Glutamatergic neuron (in vitro differentiated cells): ENCODE results near the gene MMP28. TPM values are rescaled to one million over a fixed set of nuclear protein-coding genes. Genes with fewer than 3 reads are reported as not detected.

Source experiments
- DNase-seq: peaks from one replicate; pipeline ENCODE4 v3.0.0; 2022
- H3K27ac Mint-ChIP-seq: one replicate; pipeline ENCODE4 v1.8.0; 2020; ENCODE audit warnings: mild to moderate bottlenecking, mixed read lengths, inconsistent platforms; ENCODE audit not compliant: unreplicated experiment
- H3K27me3 Mint-ChIP-seq: one replicate; pipeline ENCODE4 v1.8.0; 2020; ENCODE audit warnings: mild to moderate bottlenecking, moderate library complexity, mixed read lengths, inconsistent platforms; ENCODE audit not compliant: unreplicated experiment
- H3K36me3 Mint-ChIP-seq: one replicate; pipeline ENCODE4 v1.8.0; 2020; ENCODE audit warnings: mild to moderate bottlenecking, mixed read lengths, inconsistent platforms; ENCODE audit not compliant: unreplicated experiment
- H3K4me1 Mint-ChIP-seq: one replicate; pipeline ENCODE4 v1.8.0; 2020; ENCODE audit warnings: mild to moderate bottlenecking, low read depth, mixed read lengths, inconsistent platforms; ENCODE audit not compliant: unreplicated experiment
- H3K4me3 Mint-ChIP-seq: one replicate; pipeline ENCODE4 v1.8.0; 2020; ENCODE audit warnings: mild to moderate bottlenecking, mixed read lengths, inconsistent platforms; ENCODE audit not compliant: unreplicated experiment
- H3K9me3 Mint-ChIP-seq: one replicate; pipeline ENCODE4 v1.8.0; 2020; ENCODE audit warnings: mild to moderate bottlenecking, moderate library complexity, mixed read lengths, inconsistent platforms; ENCODE audit not compliant: unreplicated experiment
- CTCF ChIP-seq: fragments of 200-600 bp; sonication (generic); IDR thresholded peaks from one replicate; pipeline ENCODE4 v1.5.0; 2021; ENCODE audit not compliant: partially characterized antibody, unreplicated experiment
- total RNA-seq: library from RNA; stranded (reverse); fragmentation: NEBNext Ultra II Directional; extraction: Animal tissue kit (Norgen Biotek cat#: 25700); gene quantifications from one replicate; pipeline ENCODE4 v1.2.1, GENCODE V29; 2021; ENCODE audit not compliant: unreplicated experiment

Gene MMP28
- total RNA-seq, 1 donor from 2014 or later = 0.49 TPM

- peaks cover 5% of the 10 kb centered on the region for H3K9me3 Mint-ChIP-seq
- H3K27ac Mint-ChIP-seq = no peak overlapping the region
- H3K4me1 Mint-ChIP-seq = peaks cover 17% of the 10 kb centered on the region
These were observed 66.9 kb downstream of the MMP28 start for GRCh38 chr17:35728551-35728950.

GRCh38 chr17:35727635-35728034 is 67.8 kb downstream of the MMP28 start:
- H3K27ac Mint-ChIP-seq = no peak overlapping the region

More at GRCh38 chr17:35728551-35728950, 66.9 kb downstream of the MMP28 start:
- peaks cover 1% of the 10 kb centered on the region for H3K27me3 Mint-ChIP-seq
- peaks cover 3% of the 10 kb centered on the region for H3K36me3 Mint-ChIP-seq
- TF ChIP-seq CTCF = no peak
- DNase-seq = no peak
- H3K4me3 Mint-ChIP-seq = no peak overlapping the region

GRCh38 chr17:35726953-35727460 is 68.4 kb downstream of the MMP28 start:
- peaks cover 17% of the 10 kb centered on the region for H3K4me1 Mint-ChIP-seq
- TF ChIP-seq CTCF = no peak

More at GRCh38 chr17:35727635-35728034, 67.8 kb downstream of the MMP28 start:
- Mint-ChIP-seq H3K27me3 (peaks cover 1% of the 10 kb centered on the region), H3K4me3 (no peak overlapping the region), H3K36me3 (peaks cover 4% of the 10 kb centered on the region), H3K9me3 (peaks cover 5% of the 10 kb centered on the region), H3K4me1 (peaks cover 17% of the 10 kb centered on the region)
- no peak for DNase-seq
- no peak for TF ChIP-seq CTCF

GRCh38 chr17:35726127-35726952 is 69.1 kb downstream of the MMP28 start:
- TF ChIP-seq CTCF = no peak
- Mint-ChIP-seq H3K36me3 (peaks cover 4% of the 10 kb centered on the region), H3K4me3 (no peak overlapping the region), H3K9me3 (peaks cover 2% of the 10 kb centered on the region), H3K27me3 (no peaks in the 10 kb centered on the region), H3K27ac (no peak overlapping the region), H3K4me1 (peaks cover 17% of the 10 kb centered on the region)
- peak; percentile 67 for DNase-seq

More at GRCh38 chr17:35726953-35727460, 68.4 kb downstream of the MMP28 start:
- H3K27ac Mint-ChIP-seq = no peak overlapping the region
- no peaks in the 10 kb centered on the region for H3K27me3 Mint-ChIP-seq
- peaks cover 4% of the 10 kb centered on the region for H3K36me3 Mint-ChIP-seq
- peaks cover 2% of the 10 kb centered on the region for H3K9me3 Mint-ChIP-seq
- no peak for DNase-seq
- H3K4me3 Mint-ChIP-seq = no peak overlapping the region

- Mint-ChIP-seq H3K27me3 (no peaks in the 10 kb centered on the region), H3K4me3 (no peak overlapping the region), H3K9me3 (peaks cover 2% of the 10 kb centered on the region), H3K36me3 (peaks cover 4% of the 10 kb centered on the region), H3K4me1 (peaks cover 13% of the 10 kb centered on the region), H3K27ac (no peak overlapping the region)
- no peak for DNase-seq
- TF ChIP-seq CTCF = no peak
These were observed 69.7 kb downstream of the MMP28 start for GRCh38 chr17:35725802-35726126.
